Adrenal gland (tissue), 12 donors: ENCODE measurements around the gene CXCR5. TPM values are rescaled to one million over a fixed set of nuclear protein-coding genes. Genes with fewer than 3 reads are reported as not detected.

Source experiments
- DNase-seq, 7 donors: peaks; one replicate each; pipeline ENCODE4 v3.0.0-alpha.2; 2019 to 2020
- H3K27ac ChIP-seq, 5 donors: fragments of 200-600 bp; sonication (generic) in 4 of 5; 1 replicate in 3 of 5; 2 replicates in 2 of 5; pipeline versions ENCODE4 v1.5.1 to v1.8.0; 2016 to 2020; ENCODE audit warnings: mild to moderate bottlenecking in 1 of 5
- H3K27me3 ChIP-seq: fragments of 200-600 bp; 2 replicates; pipeline ENCODE4 v1.8.0; 2021
- H3K36me3 ChIP-seq, 2 donors: fragments of 200-600 bp; replicated peaks in 1 of 2; 1 replicate in 1 of 2; 2 replicates in 1 of 2; pipeline versions ENCODE4 v1.5.1 to v1.8.0; 2018 to 2022
- H3K4me1 ChIP-seq, 2 donors: fragments of 200-600 bp; replicated peaks in 1 of 2; 1 replicate in 1 of 2; 2 replicates in 1 of 2; pipeline versions ENCODE4 v1.5.1 to v1.8.0; 2018 to 2021
- H3K4me3 ChIP-seq, 4 donors: fragments of 200-600 bp; sonication (generic) in 3 of 4; one replicate each; pipeline ENCODE4 v1.5.1; 2016 to 2018
- H3K9me3 ChIP-seq, 3 donors: fragments of 200-600 bp; sonication (generic) in 1 of 3; replicated peaks in 1 of 3; 1 replicate in 2 of 3; 2 replicates in 1 of 3; pipeline versions ENCODE4 v1.5.1 to v1.8.0; 2016 to 2021
- POLR2A ChIP-seq, 2 donors: fragments of 450-650 bp; IDR thresholded peaks; one replicate each; pipeline ENCODE4 v1.6.1; 2017; ENCODE audit warnings: antibody characterized with exemption in 2 of 2, mild to moderate bottlenecking in 2 of 2, moderate library complexity in 1 of 2
- WGBS, 4 donors: extraction: QIAGEN DNeasy Blood & Tissue Kit in 2 of 4; methylation state at CpG; one replicate each; pipeline versions ENCODE4 v1.1.5 to v1.1.7; 2013 to 2017; 5-methylcytosine and 5-hydroxymethylcytosine counted together
- intact Hi-C, 2 donors: fragments of 100-400 bp; cut with DNase I; formaldehyde crosslinking; loops; one replicate each; pipeline versions ENCODE4 v1.14.1 to v1.15.0; 2022 to 2023
- polyA plus RNA-seq, 3 donors: library from polyadenylated mRNA; stranded (reverse); fragments of 200-250 nt in 2 of 3; fragments of 350-450 nt in 1 of 3; fragmentation: Illumina TruSeq in 1 of 3; extraction: RNeasy Lipid Tissue Mini Kit (QIAGEN cat#74804) in 1 of 3; gene quantifications; one replicate each; pipeline ENCODE4 v1.2.3, GENCODE V29; 2013 to 2014
- total RNA-seq, 9 donors: library from RNA; depleted of rRNA in 4 of 9; stranded (reverse); fragments of >200 nt in 4 of 9; fragments of 120-200 nt in 1 of 9; fragmentation: NEBNext Ultra II Directional in 1 of 9; extraction: Animal tissue kit (Norgen Biotek cat#: 25700) in 1 of 9; gene quantifications; one replicate each; pipeline versions ENCODE4 v1.1.0 to v1.2.4, GENCODE V29; 2013 to 2023
- TF ChIP-seq, protein P1 (sequence below), 6 experiments: fragments of 450-650 bp in 4 of 6; fragments of 200-600 bp in 2 of 6; sonication (generic) in 1 of 6; IDR thresholded peaks; 1 replicate in 5 of 6; 2 replicates in 1 of 6; pipeline versions ENCODE4 v1.5.1 to v1.8.0; 2016 to 2021; ENCODE audit warnings: antibody characterized with exemption in 6 of 6, mild to moderate bottlenecking in 2 of 6, moderate library complexity in 1 of 6
- donor health status: healthy with polysubstance abuse.
- donor health status: Bipolar disorder and iron deficiency.
- donor health status: DM: yes; HTN: yes; CAD: no.
- donor health status: DM: no; HTN: no; CAD: no.
- donor health status: DM: no; HTN: no; CAD: no.
- donor health status: DM: yes; HTN: yes; CAD: no.

Gene CXCR5
- total and polyA plus RNA-seq, 12 donors = 0.04 to 0.27 (median 0.14) TPM; not detected in 6

DNA sequence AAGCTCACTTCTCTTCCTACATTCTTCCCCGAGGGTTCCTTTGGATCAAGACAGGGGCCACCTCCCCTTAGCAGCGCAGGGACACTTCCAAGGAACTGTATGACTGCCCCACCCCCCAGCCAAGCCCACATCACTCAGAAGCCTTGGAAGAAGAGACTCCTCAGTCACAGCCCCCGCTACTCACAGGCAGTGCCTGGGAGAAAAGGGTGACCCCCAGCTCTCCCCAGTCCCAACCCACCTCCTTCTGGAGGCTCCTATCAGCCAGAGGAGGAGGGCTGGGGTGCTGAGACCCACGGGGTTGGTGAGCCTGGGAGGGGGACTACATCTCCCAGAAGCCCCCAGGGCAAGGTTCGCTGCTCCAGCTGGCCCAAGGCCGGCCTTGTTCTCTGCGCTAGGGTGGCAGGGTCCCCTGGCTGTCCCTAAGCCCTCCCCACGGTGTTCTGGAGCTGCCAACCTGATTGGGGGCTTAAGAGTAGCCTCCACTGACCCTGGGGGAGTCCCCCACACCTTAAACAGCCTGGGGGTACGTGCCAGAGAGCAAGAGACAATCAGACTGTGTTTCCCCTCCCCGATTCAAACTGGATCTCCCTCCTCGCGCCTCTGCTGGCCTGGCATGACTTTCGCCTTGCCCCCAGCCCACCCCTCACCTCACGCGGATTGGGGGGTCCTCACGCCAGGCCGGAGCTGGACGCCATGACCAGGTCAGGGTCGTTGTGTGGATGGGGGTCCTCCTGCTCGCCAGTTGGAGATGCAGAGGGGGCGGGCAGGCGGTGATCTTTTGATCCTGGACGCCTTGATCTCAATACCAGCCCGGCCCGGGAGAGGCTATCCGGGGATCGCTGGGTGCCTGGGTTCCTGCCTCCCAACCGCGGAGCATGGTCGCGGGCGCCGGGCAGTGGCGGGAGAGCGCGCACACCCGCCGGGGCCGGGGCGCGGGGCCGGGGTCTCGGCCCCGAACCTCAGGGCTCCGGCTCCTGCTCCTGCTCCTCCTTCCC lies 41.2 kb downstream of the CXCR5 start:
- Histone ChIP-seq H3K27me3 (no peaks in the 10 kb centered on the region), H3K4me1 (peaks cover 44 to 49% of the 10 kb centered on the region in 2 donors), H3K27ac (peak overlapping the region; percentile 87 to 98 (median 97)), H3K36me3 (no peaks in the 10 kb centered on the region), H3K4me3 (peak overlapping the region; percentile 74 to 96 (median 84)), H3K9me3 (no peaks in the 10 kb centered on the region)
- peak in 5 of 7 donors; percentile 53 to 74 (median 58) for DNase-seq
- 0 to 1% (median 0%) methylated on average over 13 to 45 of the region's 45 CpGs for WGBS, 4 donors
- TF ChIP-seq, protein P1, sequence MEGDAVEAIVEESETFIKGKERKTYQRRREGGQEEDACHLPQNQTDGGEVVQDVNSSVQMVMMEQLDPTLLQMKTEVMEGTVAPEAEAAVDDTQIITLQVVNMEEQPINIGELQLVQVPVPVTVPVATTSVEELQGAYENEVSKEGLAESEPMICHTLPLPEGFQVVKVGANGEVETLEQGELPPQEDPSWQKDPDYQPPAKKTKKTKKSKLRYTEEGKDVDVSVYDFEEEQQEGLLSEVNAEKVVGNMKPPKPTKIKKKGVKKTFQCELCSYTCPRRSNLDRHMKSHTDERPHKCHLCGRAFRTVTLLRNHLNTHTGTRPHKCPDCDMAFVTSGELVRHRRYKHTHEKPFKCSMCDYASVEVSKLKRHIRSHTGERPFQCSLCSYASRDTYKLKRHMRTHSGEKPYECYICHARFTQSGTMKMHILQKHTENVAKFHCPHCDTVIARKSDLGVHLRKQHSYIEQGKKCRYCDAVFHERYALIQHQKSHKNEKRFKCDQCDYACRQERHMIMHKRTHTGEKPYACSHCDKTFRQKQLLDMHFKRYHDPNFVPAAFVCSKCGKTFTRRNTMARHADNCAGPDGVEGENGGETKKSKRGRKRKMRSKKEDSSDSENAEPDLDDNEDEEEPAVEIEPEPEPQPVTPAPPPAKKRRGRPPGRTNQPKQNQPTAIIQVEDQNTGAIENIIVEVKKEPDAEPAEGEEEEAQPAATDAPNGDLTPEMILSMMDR (IDR thresholded peaks at IDR 0.05) = no peak
- no peak for TF ChIP-seq POLR2A (IDR thresholded peaks at IDR 0.05)
- intact Hi-C loops = loop anchor here in 1 of 2 donors (2.0 kb wide), 1 partner anchor 14 kb away; no protein-coding TSS in a partner anchor

DNA sequence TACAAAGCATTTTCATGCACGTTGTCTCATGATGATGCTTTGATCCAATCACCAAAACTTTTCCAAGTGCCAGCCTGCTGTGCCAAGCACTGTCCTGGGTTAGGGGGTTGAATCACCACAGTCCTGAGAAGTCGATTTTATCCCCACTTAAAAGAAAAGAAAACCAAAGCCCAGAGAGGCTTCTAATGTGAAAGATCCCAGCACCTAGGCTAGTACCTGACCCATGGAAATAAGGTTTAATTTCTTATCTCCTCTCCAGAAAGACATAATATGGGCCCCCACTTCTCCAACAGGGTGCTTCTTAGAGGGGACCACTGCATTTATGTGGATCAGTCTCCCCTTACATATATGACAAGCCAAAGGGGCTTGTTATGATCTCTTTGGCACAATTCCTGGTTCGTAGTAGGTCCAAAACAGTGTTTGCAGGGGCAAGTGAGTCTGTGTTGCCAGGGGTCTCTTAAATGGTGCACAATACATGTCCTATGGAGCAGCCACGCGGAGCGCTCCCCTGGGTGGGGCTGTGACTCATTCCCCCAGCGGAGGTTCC lies 43.9 kb downstream of the CXCR5 start:
- H3K27me3 ChIP-seq = no peaks in the 10 kb centered on the region
- WGBS, 4 donors = 5 to 11% (median 6%) methylated on average over 6 to 7 of the region's 7 CpGs
- H3K9me3 ChIP-seq = no peaks in the 10 kb centered on the region
- no peak for DNase-seq
- H3K36me3 ChIP-seq = no peaks in the 10 kb centered on the region
- TF ChIP-seq, protein P1 (IDR thresholded peaks at IDR 0.05) = no peak
- no peak for TF ChIP-seq POLR2A (IDR thresholded peaks at IDR 0.05)
- peak overlapping the region in 1 of 4 donors; percentile 76 for H3K4me3 ChIP-seq
- intact Hi-C loops = no loop called here
- H3K27ac ChIP-seq = peak overlapping the region in 4 of 5 donors; percentile 95 to 98 (median 96)
- peaks cover 28 to 29% of the 10 kb centered on the region in 2 donors for H3K4me1 ChIP-seq

DNA sequence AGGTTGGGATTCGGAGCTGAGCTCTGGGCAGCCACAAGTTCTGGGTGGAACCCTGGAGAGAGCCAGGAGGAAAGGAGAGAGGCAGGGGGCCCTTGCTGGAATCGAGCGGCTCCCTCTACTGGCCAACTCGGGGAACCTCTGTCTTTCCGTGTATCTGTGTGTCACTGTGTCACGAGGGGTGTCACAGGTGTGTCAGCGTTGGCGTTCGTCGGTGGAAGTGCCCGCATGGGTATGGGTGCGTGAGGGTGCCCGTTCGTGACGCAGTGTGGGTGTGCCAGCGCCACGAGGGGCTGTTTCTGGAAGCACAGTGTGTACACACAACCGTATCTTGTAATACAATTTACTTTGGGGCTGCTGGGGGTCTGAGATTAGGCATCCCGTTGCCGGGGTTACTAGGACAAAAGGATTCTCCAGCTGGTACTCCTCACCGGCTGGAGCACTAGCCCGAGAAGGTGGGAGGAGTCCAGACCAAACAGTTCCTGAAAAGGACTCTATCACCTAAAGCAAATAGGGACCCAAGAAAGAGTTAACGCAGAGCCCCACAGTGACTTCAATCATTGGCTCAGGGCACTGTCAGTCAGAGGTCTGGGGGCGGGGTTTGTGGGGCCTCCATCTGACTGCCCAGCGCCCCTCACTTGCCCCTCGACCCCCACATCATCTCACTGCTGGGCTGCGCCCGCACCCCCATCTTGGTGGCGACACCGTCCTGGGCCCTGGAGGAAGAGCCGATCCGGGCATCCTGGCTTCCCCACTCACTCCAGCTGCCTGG lies 44.6 kb downstream of the CXCR5 start:
- TF ChIP-seq POLR2A (IDR thresholded peaks at IDR 0.05) = peak; percentile 15 to 74
- TF ChIP-seq, protein P1 (IDR thresholded peaks at IDR 0.05) = peak; percentile 85 to 98 (median 96)
- no peaks in the 10 kb centered on the region for H3K27me3 ChIP-seq
- no peaks in the 10 kb centered on the region for H3K36me3 ChIP-seq
- H3K9me3 ChIP-seq = no peaks in the 10 kb centered on the region
- peak overlapping the region; percentile 39 to 94 (median 69) for H3K4me3 ChIP-seq
- H3K27ac ChIP-seq = peak overlapping the region; percentile 95 to 98 (median 97)
- intact Hi-C loops = no loop called here
- peaks cover 21 to 23% of the 10 kb centered on the region in 2 donors for H3K4me1 ChIP-seq
- 0 to 2% (median 0%) methylated on average over 11 to 32 of the region's 32 CpGs for WGBS, 4 donors
- peak; percentile 95 to 98 (median 97) for DNase-seq
